ENCODE data around the gene PLEK2.

GRCh38 chr14:67447033-67447381, 35.0 kb upstream of the PLEK2 start:
- TF ChIP-seq EP300 (IDR thresholded peaks at IDR 0.05) (no peak), CTCF (IDR thresholded peaks at IDR 0.05) (no peak), POLR2AphosphoS5 (IDR thresholded peaks at IDR 0.05) (no peak)

All from upper lobe of left lung (tissue), 4 donors.